Measurements from ENCODE around the gene PFN2.
"Not testable (repeated sequence)": the region's sequence is repeated elsewhere in the genome, so short reads cannot be mapped to it uniquely, and the experiment has no call there.

Gene PFN2, protein sequence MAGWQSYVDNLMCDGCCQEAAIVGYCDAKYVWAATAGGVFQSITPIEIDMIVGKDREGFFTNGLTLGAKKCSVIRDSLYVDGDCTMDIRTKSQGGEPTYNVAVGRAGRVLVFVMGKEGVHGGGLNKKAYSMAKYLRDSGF

DNA sequence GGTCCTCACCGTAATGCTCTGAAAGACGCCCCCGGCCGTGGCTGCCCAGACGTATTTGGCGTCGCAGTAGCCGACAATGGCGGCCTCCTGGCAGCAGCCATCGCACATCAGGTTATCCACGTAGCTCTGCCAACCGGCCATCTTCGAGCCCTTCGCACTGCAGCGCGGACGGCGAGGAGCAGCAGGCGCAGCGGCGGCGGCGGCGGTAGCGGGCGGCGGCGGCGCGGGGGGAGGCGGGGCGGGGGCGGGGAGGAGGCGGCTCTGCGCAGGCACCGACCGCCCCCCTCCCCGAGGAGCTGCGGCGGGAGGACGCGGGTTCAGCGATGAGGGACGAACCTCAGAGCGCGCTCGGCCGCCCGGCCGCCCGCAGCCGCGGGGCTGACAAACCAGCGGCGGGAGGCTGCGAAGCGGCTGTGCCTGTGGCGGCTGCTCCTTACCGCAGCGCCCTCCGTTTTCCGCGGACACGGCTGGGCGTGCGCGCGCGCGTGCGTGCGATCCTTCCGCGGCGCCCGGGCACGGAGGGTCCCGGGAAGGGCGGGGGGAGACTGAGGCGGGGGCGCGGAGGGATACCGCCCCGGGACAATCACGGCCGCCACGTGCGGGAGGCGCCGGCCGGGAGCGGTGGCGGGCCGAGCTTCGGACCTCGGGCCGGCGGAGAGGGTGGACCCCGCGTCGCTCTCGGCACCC, at the start of gene PFN2:
PFN2 (minus strand) TSS at position 180 of the 687 bp plus-strand sequence; CDS start at position 141, 39 bp downstream.
- peak; percentile 54 for DNase-seq

DNA sequence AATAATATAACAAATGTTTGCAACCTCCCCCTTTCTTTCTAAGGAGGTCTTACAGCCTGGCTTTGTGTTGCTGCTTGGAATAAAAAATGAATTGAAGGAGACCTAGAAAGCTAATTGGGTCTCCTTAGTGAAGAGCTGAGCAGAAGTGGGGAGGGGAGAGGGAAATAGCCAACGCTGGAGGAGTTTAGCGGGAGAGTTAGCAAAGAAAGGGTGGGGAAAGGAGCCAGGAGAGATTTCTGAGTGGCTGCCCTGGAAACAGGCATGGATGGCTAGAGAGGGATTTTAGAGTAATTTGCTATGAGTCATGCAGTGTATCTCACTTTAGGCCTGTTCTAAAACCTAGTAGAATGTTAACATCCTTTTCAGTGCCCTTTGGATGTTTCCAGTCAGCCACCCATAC, 45.2 kb upstream of the PFN2 start:
- DNase-seq, result no peak

DNA sequence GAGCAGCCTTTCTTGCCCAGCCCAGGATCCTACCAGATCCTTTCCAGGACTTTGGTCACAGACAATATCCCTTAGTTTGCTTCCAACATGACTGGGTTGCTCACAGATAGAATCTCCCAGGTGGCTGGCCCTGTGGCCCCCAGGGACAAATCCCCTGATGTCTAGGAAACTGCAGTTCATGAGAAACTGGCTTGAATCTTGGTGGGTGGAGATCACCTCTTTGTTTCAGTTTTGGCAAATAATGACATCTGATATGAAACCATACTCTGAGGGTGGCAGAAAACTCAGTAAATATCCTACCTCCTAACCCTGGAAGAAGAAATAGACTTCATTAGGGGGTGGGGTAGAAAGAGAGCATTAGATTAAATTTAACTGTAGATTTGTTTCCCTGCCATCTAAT, 44.1 kb upstream of the PFN2 start:
- no peak for DNase-seq

DNA sequence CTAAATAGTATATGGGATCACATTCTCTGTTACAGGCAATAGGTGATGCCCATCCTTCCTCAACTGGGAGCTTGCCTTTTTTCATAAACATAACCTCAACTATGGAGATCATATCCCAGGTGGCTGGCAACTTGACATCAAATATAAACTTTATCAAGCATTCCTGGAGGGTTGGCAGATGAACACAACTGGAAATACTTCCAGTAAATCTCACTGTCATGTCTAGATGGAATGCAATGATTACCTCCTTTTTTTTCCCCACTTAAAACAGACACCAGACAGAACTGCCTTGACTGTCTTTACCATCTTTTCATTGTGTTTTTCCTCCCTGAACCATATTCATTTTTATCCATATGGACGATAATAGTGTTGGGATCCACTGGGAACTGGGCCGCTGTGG, 43.1 kb upstream of the PFN2 start:
- no peak for DNase-seq

DNA sequence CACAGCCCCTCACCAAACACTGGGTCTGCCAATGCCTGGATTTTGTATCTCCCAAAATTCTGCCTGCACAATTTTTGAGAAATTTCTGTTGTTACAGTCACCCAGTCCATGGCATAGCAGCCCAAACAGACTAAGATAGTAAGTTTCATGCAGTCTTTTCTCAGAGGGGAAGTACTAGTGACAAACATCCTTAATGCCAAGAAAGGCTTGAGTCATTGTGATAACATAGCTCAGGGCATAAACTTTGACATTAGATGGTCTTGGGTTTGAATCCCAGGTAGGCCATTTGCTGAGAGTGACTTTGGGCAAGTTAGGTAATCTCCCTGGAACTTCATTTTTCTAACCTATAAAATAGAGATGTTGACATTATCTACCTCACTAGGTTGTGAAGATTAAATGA, 36.1 kb upstream of the PFN2 start:
- no peak for DNase-seq

DNA sequence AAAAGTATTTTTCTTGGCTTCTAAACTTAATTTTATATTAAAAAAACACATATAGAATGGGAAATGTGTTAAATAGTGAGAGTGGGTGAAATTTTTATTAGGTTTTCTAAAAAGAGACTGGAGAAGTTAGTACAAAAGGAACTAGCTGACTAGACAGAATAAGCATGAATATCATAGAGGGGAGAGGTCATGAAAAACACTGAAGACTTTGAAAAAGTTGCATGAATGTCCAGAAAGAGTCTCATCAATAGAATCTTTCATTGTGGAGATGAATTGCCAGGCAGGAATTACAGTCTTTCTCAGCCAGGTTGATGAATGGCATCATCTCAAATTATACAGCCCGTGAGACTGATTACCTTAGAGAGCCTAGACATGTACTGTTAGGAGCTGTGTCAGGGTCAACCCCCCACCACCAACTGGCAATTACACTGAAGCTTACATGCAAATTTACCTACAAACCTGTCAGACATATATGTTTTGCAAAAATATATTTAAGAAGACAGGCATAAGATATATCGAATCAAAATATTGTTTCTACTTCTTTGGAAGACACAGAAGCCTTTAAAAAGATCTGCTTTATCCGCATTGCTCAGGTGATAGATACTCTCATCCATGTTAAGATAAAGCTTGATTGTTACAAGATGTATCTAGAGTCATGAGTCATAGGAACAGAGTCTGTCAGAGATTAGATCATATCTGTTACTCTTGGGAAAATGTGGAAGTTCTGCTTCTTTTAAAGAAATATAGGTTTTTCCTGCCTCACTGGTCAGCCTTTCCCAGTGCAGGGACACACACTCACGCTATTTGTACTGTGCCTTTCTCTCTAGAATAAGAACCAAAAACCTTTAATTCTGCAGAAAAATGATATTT, 34.8 kb upstream of the PFN2 start:
- DNase-seq, result no peak

DNA sequence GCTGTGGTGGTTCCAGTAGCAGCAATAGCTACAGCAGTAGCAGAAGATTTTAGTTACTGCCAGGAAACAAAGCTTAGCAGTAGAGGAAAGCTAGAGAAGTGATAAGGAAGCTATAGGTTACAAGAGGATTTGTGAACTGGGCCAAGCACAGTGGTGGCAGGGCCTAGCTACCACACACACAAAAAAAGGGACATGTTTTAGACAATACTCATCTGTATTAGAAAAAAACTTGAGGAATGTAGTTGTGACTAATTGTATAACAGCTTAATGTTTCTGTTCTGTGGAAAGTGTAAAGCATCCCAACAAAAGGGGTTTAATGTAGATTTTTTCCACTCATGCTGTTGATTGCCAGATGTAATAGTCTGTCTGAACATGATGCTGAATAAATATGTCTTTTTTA, 29.9 kb upstream of the PFN2 start:
- DNase-seq, result no peak

DNA sequence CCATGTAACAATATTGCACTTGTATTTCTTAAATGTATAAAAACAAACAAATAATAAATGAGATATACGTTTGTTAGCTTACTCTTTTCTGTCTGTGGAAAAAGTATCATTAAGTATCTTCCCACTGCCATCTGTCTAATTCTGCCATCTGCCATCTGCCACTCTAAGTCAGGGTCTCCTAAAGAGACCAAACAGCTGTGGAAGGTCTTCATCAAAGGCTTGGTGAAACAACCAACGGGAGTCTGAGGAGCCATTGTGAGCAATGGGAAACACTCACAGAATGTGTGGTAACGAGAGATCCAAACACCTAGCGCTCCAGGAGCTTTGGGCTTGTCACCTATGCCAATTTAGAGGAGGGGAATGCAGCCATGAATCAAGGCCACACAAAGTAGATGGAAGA, 28.7 kb upstream of the PFN2 start:
- DNase-seq, result no peak

DNA sequence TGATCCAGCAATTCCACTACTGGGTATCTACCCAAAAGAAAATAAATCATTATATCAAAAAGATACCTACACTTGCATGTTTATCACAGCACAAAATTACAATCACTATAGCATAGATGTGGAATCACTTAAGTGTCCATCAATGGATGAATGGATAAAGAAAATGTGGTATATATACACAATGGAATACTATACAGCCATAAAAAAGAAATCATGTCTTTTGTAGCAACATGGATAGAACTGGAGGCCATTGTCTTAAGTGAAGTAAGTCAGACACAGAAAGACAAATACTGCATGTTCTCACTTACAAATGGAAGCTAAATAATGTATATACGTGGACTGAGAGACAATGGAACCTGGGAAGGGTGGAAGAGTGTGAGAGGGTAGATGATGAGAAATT, 28.3 kb upstream of the PFN2 start:
- no peak for DNase-seq

DNA sequence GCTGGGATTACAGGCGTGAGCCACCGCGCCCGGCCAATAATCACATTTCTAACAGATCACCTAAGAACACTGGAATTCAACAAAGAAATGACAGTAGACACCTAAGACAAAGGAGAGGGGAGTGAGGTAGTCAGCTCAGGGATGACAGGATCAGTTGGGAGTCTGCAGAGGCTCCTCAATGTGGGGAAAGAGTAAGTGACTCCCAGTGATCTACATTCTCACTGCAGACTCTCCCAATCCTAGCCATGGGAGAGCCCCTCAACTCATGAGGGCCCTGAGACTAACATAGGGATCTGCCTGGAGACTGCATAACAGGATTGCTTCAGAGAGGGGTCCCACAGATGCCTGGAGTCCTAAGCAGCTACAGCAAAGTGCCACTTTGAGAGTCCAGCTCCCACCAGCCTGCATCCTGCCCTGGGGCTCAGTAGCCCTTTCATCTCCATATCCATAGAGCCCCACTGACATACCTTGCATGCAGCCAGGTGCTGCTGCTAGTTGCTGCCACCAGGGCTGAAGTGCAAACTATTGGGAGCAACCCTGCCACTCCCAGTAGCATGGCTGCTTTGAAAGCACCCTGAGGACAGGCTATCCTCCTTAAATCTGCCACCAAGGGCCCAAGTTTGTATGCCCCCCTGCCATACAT, 21.8 kb upstream of the PFN2 start:
- DNase-seq, result no peak

DNA sequence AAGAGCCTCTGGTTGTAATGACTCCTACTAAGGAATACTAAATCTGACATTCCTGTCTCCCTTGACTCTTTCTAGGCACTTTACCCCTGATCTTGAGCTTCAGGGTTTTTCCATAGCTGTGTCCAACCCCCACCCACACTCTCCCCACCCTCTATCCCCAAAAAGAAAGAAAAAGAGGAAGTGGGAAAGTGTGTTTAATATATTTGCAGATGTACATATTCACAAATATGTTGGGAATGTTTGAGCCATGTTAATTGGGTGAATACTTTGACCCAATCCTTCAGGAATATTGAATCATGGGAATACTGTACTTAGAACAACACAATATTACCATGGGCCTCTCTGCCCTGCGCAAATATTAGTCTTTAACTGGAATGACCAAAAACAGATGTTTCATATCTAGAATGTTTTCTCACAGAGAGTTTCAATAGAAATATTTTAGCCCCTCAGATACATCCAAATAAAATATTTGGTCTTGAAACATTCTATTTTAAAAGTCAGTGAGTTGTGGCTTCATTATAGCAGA, 19.8 kb upstream of the PFN2 start:
- DNase-seq, result no peak

DNA sequence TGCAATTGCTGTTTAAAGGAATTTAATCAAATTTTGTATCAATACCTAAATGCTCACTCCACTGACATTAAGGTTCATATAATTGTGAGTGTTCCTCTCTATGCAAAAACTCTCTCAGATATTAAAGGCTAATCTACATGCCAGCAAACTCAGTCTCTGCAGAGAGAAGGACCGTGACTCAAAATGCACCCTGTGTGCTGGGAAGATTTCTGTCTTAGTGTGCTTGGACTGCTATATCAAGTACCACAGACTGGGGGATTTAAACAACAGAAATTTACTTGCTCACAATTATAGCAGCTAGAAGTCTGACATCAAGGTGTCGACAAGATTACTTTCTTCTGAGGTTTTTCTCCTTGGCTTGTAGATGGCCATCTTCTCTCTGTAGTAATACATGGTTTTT, 18.6 kb upstream of the PFN2 start:
- DNase-seq, result no peak

DNA sequence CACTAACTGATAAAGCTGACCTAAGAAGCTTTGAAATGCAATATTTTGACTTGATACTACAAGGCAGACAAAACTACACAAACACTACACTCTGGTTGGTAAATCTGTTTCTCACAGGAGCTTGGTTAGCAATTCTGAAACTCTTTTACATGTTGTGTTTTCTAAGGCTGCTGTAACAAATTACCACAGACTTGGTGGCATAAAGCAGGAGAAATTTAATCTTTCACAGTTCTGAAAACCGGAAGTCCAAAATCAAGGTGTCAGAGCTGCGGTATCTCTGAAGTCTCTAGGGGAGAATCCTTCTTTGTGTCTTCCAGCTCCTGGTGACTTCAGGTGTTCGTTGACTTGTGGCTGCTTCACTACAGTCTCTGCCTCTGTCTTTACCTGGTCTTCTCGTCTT, 12.9 kb upstream of the PFN2 start:
- no peak for DNase-seq

DNA sequence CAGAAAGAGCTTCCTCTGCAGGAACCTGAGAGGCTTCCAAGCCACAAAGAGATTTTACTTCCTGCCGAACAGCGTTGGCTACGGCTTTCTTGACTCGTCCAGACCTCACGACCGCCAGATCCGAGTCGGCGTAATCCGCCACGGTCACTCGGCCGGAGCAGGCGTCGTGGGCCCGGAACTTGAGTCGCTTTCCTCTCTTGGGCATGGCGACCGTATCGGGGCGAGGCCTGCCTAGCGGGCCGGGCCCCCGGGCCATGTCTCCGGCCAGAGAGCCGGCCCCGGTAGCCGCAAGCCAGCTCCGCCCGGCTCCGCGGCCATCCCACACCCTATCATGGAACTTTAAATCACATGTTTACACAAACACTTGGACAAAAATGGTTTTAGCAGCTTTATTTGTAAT, 12.4 kb upstream of the PFN2 start:
- DNase-seq, result not testable (repeated sequence)

DNA sequence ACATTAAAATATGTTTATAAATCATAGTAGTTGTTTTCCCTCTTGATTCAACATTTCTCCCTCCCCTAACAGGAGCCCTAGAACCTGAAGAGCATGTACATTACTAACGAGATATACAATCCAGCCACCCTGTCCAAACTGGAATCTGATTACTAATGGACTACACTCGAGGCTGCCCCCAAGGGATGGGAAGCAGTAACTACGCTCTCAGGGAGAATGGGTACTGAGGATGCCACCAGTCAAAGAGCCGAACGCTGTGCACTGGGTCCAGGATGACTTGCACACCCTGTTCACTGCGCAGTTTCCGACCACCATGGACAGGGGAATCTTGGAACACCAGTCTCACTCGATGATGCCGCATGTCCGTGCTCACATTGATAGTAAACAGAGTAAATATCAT, 11.3 kb upstream of the PFN2 start:
- DNase-seq, result not testable (repeated sequence)

DNA sequence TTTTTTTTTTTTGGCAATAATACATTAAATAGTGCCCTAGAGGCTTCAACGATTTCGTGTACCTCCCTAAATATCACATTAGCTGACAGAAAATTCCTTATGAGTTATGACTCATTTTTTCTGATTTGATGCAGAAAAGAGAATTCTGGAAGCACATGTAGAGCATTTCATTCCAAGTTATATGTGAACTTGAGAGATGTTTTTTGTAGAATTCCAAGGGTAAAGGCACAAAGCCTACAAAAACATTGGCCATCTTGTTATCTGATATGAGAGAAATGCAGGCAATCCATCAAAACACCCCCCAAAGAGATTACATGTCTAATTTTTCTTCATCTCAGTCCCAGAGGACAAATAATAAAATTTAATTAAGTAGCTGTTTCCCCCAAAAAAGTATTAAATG, 6.7 kb upstream of the PFN2 start:
- no peak for DNase-seq

DNA sequence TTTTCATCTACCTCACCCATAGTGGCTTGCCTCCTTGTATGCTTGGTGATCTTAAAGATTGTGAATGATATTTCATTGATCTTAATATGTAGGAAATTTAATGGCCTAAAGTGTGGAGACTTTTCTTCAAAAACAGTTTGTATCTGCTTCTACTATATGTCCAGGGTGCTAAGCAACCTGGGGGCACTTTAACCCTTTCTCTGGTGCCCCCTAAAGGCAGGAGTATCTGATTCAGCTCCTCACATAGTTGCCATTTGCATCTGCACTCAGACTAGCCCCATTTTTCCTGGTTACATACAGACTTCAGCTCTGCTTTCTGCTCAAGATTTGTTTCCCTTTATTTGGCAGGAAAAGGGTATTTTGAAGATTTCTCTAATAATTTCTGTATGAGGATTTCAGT, 5.2 kb upstream of the PFN2 start:
- DNase-seq, result no peak

DNA sequence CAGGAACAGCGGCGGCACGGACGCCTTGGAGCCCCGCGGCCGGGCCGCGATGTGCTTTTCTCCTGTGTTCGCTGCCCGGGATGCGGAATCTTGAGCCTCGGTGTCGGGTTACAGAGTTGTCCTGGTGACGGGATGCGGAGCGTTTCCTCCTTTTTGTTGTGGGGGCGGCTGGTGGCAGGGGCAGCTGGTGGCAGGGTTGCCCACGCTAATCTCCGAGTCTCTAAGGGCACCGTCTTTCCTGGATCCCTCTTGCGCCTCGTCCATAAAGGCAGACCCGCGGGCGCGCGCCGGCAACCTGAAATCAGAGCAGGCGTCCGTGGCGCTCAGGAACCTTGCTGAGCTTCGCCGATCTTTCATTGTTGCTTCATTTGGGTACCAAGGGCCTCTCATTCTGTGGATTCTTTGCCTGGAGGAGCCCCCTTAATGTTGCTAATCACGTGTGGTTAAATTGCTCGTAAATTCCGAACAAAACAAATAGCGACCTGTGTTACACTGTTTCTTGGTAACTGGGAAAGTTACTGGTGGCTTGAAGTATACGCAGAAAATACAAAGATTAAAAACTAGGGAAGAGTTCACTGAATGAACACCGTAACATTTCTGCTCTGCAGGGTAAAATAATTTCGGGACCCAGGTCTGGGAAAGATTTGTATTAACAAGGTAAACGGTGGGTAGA, 844 bp upstream of the PFN2 start:
- DNase-seq, result no peak

DNA sequence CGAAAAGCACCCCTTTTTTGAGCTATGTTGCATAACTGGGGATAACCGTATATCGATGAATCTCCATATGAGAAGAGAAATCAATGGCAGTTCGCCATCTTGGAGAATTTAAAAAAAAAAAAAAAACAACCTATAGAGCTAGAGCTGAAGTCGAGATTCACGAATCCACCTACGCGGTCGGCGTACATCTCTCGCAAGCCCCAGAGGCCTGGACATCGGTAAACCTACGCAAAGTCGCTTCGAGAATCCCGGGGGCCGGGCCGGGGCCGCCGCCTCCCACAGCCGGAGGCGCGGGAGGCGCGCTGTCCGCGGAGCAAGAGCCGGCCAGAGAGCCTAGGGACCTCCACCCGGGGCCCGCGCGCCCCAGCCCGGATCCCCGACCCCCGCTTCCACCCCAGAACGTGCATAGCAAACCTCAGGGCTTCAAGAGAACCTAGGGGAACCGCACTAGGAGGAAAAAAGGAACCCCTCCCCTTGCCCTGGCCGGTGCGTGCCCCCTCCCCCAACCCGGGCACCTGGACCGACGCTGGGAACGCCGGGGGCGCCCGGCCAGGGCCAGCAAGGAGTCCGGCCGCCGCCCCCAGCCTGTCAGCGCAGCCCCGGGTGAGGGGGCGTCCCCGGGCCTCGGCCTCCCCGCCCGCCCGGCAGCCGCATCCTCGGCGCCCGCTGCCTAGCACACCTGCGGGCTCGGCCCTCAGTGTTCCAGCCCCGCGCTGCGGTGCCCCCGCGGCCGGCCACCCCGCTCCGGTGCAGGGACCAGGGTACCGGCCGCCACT, 567 bp downstream of the PFN2 start:
- peak; percentile 74 for DNase-seq

DNA sequence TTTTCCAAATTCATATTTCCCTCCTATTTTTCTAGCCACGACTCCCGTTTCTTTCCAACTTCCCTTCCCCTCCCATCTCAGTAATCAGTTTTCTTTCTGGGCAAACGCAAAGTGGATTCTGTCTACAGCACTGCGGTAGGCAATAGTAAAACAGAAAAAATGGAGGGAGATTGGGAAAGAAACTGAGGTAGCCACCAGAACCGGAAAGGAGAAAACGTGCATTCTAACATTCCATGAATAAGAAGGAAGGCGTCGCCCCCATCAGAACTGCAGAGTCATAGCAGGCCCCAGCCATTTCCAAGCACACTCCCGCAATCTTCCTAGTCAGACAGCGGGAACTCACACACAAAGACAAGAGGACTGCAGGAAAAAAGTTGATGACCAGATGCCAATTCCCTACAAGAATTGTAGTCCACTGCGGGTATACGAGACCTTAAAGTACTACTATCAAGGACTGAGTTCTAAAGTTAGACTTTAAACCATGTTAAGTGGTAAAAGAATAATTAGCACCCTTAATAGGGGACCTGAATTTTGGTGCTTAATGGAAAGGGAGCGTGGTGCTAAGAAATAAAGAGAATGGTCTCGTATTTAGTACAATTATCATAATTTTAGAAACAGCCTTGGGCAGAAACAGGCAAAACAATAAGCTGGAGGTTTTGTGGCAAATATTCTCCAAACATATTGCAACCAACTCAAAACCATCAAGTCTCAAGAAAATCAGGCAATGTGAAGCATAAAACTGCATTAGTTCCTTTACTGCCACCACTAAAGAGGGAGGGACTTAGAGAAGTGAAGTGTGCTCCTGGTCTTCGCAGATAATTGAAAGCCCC, 1.4 kb downstream of the PFN2 start:
- no peak for DNase-seq

DNA sequence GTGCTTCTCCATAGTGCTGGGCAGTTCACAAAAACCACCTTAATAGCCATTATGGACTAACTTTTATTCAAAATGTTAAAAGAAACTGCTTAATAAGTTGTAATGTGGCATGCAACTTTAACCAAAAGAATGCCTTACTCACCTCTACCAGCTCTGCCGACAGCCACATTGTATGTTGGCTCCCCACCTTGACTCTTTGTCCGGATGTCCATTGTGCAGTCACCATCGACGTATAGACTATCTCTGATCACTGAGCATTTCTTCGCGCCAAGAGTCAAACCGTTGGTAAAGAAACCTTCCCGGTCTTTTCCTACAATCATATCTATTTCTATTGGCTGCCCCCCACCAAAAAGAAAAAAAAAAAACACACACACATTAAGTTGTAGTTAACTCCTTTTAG, 2.5 kb downstream of the PFN2 start:
- DNase-seq, result no peak

Measured in CD4-positive, alpha-beta T cell treated with Interferon gamma for 1 hour (primary cell).